Panc1 (cell line): ENCODE results near the gene PRKACG. TPM values are rescaled to one million over a fixed set of nuclear protein-coding genes. Genes with fewer than 3 reads are reported as not detected.

Experiments used
- ATAC-seq: fragments of 200-7000 bp; cut with Tn5 transposase; 2 replicates; pipeline ENCODE4 v1.9.1; 2020; ENCODE audit warnings: mild to moderate bottlenecking, moderate library complexity
- BruUV-seq: library from RNA; stranded (reverse); fragments of 400-500 nt; replicated peaks from 2 replicates; lab custom pipeline; 2021; lab: Mats Ljungman, UMichigan
- CTCF ChIA-PET: fragments of 300-600 bp; sonication (Branson Sonifier 250); formaldehyde crosslinking; loops from one replicate; lab custom pipeline; 2022; ENCODE audit warnings: antibody characterized with exemption; lab: Charles Lee
- POLR2A ChIA-PET: fragments of 300-600 bp; sonication (Branson Sonifier 250); formaldehyde crosslinking; loops from one replicate; lab custom pipeline; 2022; ENCODE audit warnings: antibody characterized with exemption; lab: Charles Lee
- DNase-seq: peaks from one replicate; pipeline ENCODE4 v3.0.0-alpha.2; 2010; ENCODE audit warnings: low read depth, low spot score
- H3K27ac ChIP-seq: 2 replicates; pipeline ENCODE4 v1.5.1; 2011; ENCODE audit warnings: mild to moderate bottlenecking, low read length, inconsistent platforms
- H3K27me3 ChIP-seq: fragments of 200-500 bp; sonication (Bioruptor generic); 2 replicates; pipeline ENCODE4 v1.6.0; 2014; ENCODE audit warnings: low read length, inconsistent platforms; ENCODE audit not compliant: control insufficient read depth, insufficient read depth
- H3K36me3 ChIP-seq: fragments of 200-500 bp; sonication (Bioruptor generic); 2 replicates; pipeline ENCODE4 v1.5.1; 2014; ENCODE audit warnings: inconsistent platforms, mild to moderate bottlenecking, low read length, moderate library complexity; ENCODE audit not compliant: control insufficient read depth, insufficient read depth
- H3K4me1 ChIP-seq: 2 replicates; pipeline ENCODE4 v1.5.1; 2011; ENCODE audit warnings: inconsistent platforms, mild to moderate bottlenecking, low read length, moderate library complexity; ENCODE audit not compliant: control insufficient read depth, insufficient read depth
- H3K4me3 ChIP-seq, 2 experiments: 2 replicates each; pipeline ENCODE4 v1.5.1; 2011 to 2012; ENCODE audit warnings: low read depth in 2 of 2, low read length in 2 of 2, mild to moderate bottlenecking in 2 of 2, inconsistent platforms in 1 of 2, moderate library complexity in 1 of 2
- H3K9me3 ChIP-seq: fragments of 200-500 bp; sonication (Bioruptor generic); 2 replicates; pipeline ENCODE4 v1.5.1; 2014; ENCODE audit warnings: low read depth, mild to moderate bottlenecking, inconsistent platforms, low read length, moderate library complexity; ENCODE audit not compliant: control insufficient read depth, insufficient read depth
- CTCF ChIP-seq: fragments of 450-650 bp; IDR thresholded peaks from 2 replicates; pipeline ENCODE4 v1.5.1; 2017; ENCODE audit warnings: mild to moderate bottlenecking
- POLR2AphosphoS5 ChIP-seq: IDR thresholded peaks from 2 replicates; pipeline ENCODE4 v1.6.1; 2012; ENCODE audit warnings: mild to moderate bottlenecking, low read depth, low read length, moderate library complexity
- REST ChIP-seq, 2 experiments: IDR thresholded peaks; 2 replicates each; pipeline ENCODE4 v1.6.1; 2011 to 2012; ENCODE audit warnings: low read depth in 2 of 2, control low read depth in 1 of 2, low read length in 1 of 2, mild to moderate bottlenecking in 1 of 2, moderate library complexity in 1 of 2; ENCODE audit not compliant: insufficient read depth in 1 of 2
- SIN3A ChIP-seq: IDR thresholded peaks from 2 replicates; pipeline ENCODE4 v1.6.1; 2012; ENCODE audit warnings: low read depth, mild to moderate bottlenecking, low read length, moderate library complexity, borderline replicate concordance; ENCODE audit not compliant: insufficient read depth
- TCF7L2 ChIP-seq: IDR thresholded peaks from 2 replicates; pipeline ENCODE4 v1.6.1; 2011; ENCODE audit warnings: mild to moderate bottlenecking, low read depth, low read length, inconsistent platforms
- in situ Hi-C: cut with HindIII; loops from 2 replicates; pipeline ENCODE4 v1.10.0; 2016; ENCODE audit warnings: low sequenced_read_pairs, low pct_unique_long_range_greater_than_20kb
- intact Hi-C: fragments of 100-400 bp; cut with micrococcal nuclease; formaldehyde crosslinking; loops from one replicate; pipeline ENCODE4 v1.10.0; 2022; ENCODE audit not compliant: unreplicated experiment
- total RNA-seq: library from RNA; stranded (reverse); gene quantifications from one replicate; pipeline ENCODE4 v1.2.1, GENCODE V29; 2021; ENCODE audit not compliant: unreplicated experiment

The PRKACG gene
- total RNA-seq, 1 experiment from 2014 or later: not detected

GRCh38 chr9:68963416-68963815 is 50.5 kb downstream of the PRKACG start:
- Histone ChIP-seq H3K4me1 (no peaks in the 10 kb centered on the region), H3K4me3 (no peak overlapping the region), H3K36me3 (no peaks in the 10 kb centered on the region), H3K27ac (no peak overlapping the region), H3K27me3 (no peaks in the 10 kb centered on the region), H3K9me3 (no peaks in the 10 kb centered on the region)
- in situ Hi-C loops (no loop called here), intact Hi-C loops (no loop called here)
- ATAC-seq (no peak), DNase-seq (no peak)
- ChIA-PET CTCF (no interaction called here), POLR2A (no interaction called here)
- BruUV-seq: no TSS peak
- TF ChIP-seq REST (IDR thresholded peaks at IDR 0.05; ENCODE audit: insufficient read depth in 1 of 2, low read depth in 2 of 2, low read length in 1 of 2): no peak
- TF ChIP-seq CTCF: no peak
- TF ChIP-seq POLR2AphosphoS5: no peak
- TF ChIP-seq TCF7L2: no peak
- TF ChIP-seq SIN3A: no peak

Other genes starting within 250 kb of the PRKACG start
- gene FXN, start 21.6 kb upstream of the PRKACG start, total RNA-seq: 17.8 TPM
- gene TJP2, start 160.2 kb upstream of the PRKACG start, total RNA-seq: 40.2 TPM